K562 treated with DMSO at 1 percent for 4 hours (cell line): ENCODE data around the gene TIMP2. TPM values are rescaled to one million over a fixed set of nuclear protein-coding genes. Genes with fewer than 3 reads are reported as not detected.

Experiments used
- total RNA-seq: library from RNA; unstranded; fragments of 300-600 nt; gene quantifications from 2 replicates; pipeline ENCODE4 v1.2.3, GENCODE V29; 2022; ENCODE audit not compliant: insufficient read depth

The TIMP2 gene, protein sequence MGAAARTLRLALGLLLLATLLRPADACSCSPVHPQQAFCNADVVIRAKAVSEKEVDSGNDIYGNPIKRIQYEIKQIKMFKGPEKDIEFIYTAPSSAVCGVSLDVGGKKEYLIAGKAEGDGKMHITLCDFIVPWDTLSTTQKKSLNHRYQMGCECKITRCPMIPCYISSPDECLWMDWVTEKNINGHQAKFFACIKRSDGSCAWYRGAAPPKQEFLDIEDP
- total RNA-seq: not detected in 2 replicates

DNA sequence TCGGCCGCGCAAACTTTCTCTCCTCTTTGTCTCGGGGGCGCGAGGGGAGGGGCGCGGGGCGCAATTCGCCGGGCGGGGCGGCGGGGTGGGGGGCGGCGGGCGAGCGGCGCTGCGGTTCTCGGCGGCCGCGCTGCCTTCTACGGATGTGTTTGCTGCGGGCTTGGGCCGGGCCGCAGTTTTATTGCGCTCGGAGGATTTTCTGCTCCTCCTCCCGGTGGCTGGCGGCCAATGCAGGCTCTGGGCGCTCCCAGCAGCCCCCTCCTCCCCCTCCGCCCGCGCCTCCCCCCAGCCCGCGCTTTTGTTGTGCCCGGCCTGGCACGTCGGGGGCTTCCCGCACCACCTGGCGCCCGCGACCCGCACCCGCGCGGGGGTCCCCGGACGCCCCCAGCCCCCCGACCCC, at the start of gene TIMP2:
Gene TIMP2 (minus strand): TSS at position 154 of the 400 bp plus-strand sequence. CDS start 299 bp downstream, outside the sequence.

DNA sequence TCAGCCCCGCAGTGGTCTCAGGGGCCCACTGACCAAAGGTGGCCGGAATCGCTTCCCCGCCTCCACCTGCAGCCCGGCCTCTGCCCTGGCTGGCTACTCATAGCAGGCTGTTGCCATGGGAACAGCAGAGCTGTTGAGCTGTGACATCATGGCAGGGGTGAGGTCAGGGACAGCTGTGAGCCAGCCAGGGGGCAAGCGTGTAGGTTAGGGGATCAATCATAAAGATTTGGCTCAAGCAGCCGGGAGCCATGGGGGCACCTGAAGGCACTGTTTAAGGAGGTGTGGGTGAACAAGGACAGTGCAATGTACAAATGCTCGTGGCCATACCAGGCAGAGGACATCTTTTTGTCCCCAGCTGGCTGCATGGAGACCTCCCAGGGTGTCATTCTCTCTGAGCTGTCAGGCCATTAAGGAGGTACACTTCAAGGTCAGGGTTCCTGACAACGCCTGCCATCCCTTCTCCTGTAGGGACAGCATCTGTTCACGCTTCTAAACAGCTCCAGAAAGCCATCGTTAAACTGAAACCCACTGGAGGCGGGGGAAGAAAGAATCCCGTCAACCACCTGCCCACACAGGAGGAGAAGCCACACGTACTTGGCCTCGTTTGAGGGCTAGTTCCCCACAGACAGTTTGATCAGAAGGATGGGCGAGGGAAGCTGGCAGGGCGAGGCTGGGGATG, 21.9 kb downstream of the TIMP2 start, which contains the start of gene CEP295NL:
Gene CEP295NL (minus strand): TSS at position 101 of the 679 bp plus-strand sequence. CDS start 1,373 bp downstream, outside the sequence.

DNA sequence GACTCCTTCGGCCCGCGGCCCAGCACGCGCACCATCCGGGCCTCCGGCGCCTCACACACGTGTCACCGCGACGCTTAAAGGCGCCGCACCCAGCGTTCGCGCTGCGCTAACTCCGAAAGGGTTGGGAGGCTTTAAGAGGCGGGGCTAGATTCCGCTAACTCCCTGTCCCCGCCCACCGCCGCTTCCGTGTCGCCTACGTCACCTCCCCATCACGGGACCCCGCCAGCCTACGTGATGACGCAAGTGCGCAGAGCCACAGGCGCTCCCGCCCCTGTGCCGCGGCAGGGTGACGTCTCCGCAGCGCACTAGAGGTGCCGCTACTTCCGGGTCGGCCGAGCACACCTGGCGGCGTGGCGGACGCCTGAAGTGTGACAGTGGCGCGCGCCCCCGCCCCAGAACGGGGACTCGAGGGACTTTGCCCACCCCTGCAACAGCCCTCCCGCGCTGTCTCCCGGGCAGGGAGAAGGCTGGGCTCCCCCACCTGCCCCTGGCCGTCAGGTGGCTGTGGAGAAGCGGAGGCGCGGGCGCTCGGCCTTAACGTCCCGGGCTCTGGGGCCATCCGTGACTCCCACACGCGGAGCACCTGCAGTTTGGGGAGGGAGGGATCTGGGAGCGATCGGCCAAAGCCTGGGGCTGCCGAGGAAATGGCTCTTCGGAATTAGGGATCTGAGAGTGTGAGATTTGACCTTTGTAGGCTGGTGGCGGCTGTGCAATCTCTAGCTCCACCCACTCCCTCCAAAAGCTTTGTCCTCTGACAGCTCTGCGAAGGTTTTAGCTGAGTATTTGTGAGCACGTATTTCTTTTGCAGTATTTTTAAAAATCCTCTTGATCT, 84.2 kb downstream of the TIMP2 start, which contains the start of gene USP36:
Gene USP36 (minus strand): TSS at position 35 of the 832 bp plus-strand sequence. CDS start 4,451 bp downstream, outside the sequence.

Other genes with a start within 250 kb of the TIMP2 start
- gene CYTH1, start 143.1 kb downstream of the TIMP2 start, total RNA-seq: 20.7 and 32.8 TPM in 2 replicates
- 15.4 and 25.0 TPM in 2 replicates for gene USP36, start 84.6 kb downstream of the TIMP2 start, total RNA-seq
- not detected in 2 replicates for gene CEP295NL, start 22.2 kb downstream of the TIMP2 start, total RNA-seq
- 81.0 and 81.2 TPM in 2 replicates for gene LGALS3BP, start 54.5 kb upstream of the TIMP2 start, total RNA-seq
- 52.5 and 58.2 TPM in 2 replicates for gene CANT1, start 84.4 kb upstream of the TIMP2 start, total RNA-seq
- gene C1QTNF1, start 98.8 kb upstream of the TIMP2 start, total RNA-seq: not detected in 2 replicates
- gene ENGASE, start 149.4 kb upstream of the TIMP2 start, total RNA-seq: 9.0 and 12.1 TPM in 2 replicates